IMR-90 (cell line): Measurements from ENCODE around the gene STAP1. TPM values are rescaled to one million over a fixed set of nuclear protein-coding genes. Genes with fewer than 3 reads are reported as not detected.

ENCODE experiments used
- ATAC-seq: fragments of 200-7000 bp; cut with Tn5 transposase; 2 replicates; pipeline ENCODE4 v1.9.1; 2020; ENCODE audit warnings: low read depth, mild to moderate bottlenecking, moderate library complexity
- BruUV-seq: library from RNA; stranded (reverse); fragments of 400-500 nt; replicated peaks from 2 replicates; lab custom pipeline; 2021; lab: Mats Ljungman, UMichigan
- CTCF ChIA-PET: fragments of 300-600 bp; formaldehyde crosslinking; extraction: SDS; loops from one replicate; lab custom pipeline; 2021; ENCODE audit warnings: antibody characterized with exemption; lab: Yijun Ruan, JAX
- POLR2A ChIA-PET: fragments of 300-600 bp; sonication (Branson Sonifier 250); formaldehyde crosslinking; loops from one replicate; lab custom pipeline; 2022; ENCODE audit warnings: antibody characterized with exemption; ENCODE audit not compliant: unreplicated experiment; lab: Charles Lee
- DNase-seq: peaks from one replicate; pipeline ENCODE4 v3.0.0; 2013
- H2AFZ ChIP-seq: replicated peaks from 2 replicates; pipeline ENCODE3; 2013; ENCODE audit warnings: low read length, mild to moderate bottlenecking; ENCODE audit not compliant: poor library complexity
- H2AK5ac ChIP-seq: 2 replicates; pipeline ENCODE4 v1.6.1; 2013; ENCODE audit warnings: low read depth, low read length, inconsistent platforms
- H2AK9ac ChIP-seq: replicated peaks from 2 replicates; pipeline ENCODE3; 2013; ENCODE audit warnings: mild to moderate bottlenecking, low read depth, low read length, moderate library complexity; ENCODE audit not compliant: poor library complexity
- H2BK120ac ChIP-seq: 2 replicates; pipeline ENCODE4 v1.6.1; 2013; ENCODE audit warnings: low read depth, low read length, inconsistent platforms
- H2BK15ac ChIP-seq: 3 replicates; pipeline ENCODE4 v1.6.1; 2013; ENCODE audit warnings: low read depth, low read length, inconsistent platforms
- H2BK20ac ChIP-seq: 2 replicates; pipeline ENCODE4 v1.6.1; 2013; ENCODE audit warnings: low read depth, mild to moderate bottlenecking, inconsistent platforms, low read length, moderate library complexity
- H2BK5ac ChIP-seq: 2 replicates; pipeline ENCODE4 v1.6.1; 2013; ENCODE audit warnings: mild to moderate bottlenecking, low read depth, low read length, inconsistent platforms; ENCODE audit not compliant: poor library complexity, severe bottlenecking
- H3K14ac ChIP-seq: replicated peaks from 2 replicates; pipeline ENCODE4 v1.6.1; 2013; ENCODE audit warnings: low read depth, low read length, inconsistent platforms
- H3K18ac ChIP-seq: 2 replicates; pipeline ENCODE4 v1.6.1; 2013; ENCODE audit warnings: low read depth, low read length, control low read depth
- H3K23ac ChIP-seq: 2 replicates; pipeline ENCODE4 v1.6.1; 2013; ENCODE audit warnings: low read depth, low read length, inconsistent platforms
- H3K27ac ChIP-seq: 2 replicates; pipeline ENCODE4 v1.5.1; 2013; ENCODE audit warnings: mild to moderate bottlenecking, control low read depth, low read length; ENCODE audit not compliant: insufficient read depth
- H3K27me3 ChIP-seq: 2 replicates; pipeline ENCODE4 v1.6.1; 2013; ENCODE audit warnings: low read length; ENCODE audit not compliant: control insufficient read depth, insufficient read depth
- H3K36me3 ChIP-seq: 2 replicates; pipeline ENCODE4 v1.6.1; 2013; ENCODE audit warnings: low read length, mixed read lengths; ENCODE audit not compliant: control insufficient read depth, insufficient read depth
- H3K4ac ChIP-seq: 2 replicates; pipeline ENCODE4 v1.6.1; 2013; ENCODE audit warnings: low read depth, low read length, inconsistent platforms
- H3K4me1 ChIP-seq: 2 replicates; pipeline ENCODE4 v1.6.1; 2013; ENCODE audit warnings: low read length, mixed read lengths; ENCODE audit not compliant: control insufficient read depth, insufficient read depth
- H3K4me2 ChIP-seq: 2 replicates; pipeline ENCODE4 v1.6.1; 2013; ENCODE audit warnings: low read depth, mild to moderate bottlenecking, control low read depth, low read length, moderate library complexity
- H3K4me3 ChIP-seq: 2 replicates; pipeline ENCODE4 v1.5.1; 2013; ENCODE audit warnings: low read depth, mild to moderate bottlenecking, control low read depth, low read length, moderate library complexity; ENCODE audit not compliant: insufficient read depth
- H3K56ac ChIP-seq: 2 replicates; pipeline ENCODE4 v1.6.1; 2013; ENCODE audit warnings: low read length, inconsistent platforms; ENCODE audit not compliant: insufficient read depth; ENCODE audit errors: extremely low read depth
- H3K79me1 ChIP-seq, 2 experiments: 2 replicates each; pipeline ENCODE4 v1.6.1; 2013; ENCODE audit warnings: low read length in 2 of 2, inconsistent platforms in 1 of 2, low read depth in 1 of 2
- H3K9ac ChIP-seq: 2 replicates; pipeline ENCODE4 v1.6.1; 2013; ENCODE audit warnings: low read depth, low read length, control low read depth
- H3K9me1 ChIP-seq: 2 replicates; pipeline ENCODE4 v1.6.1; 2013; ENCODE audit warnings: low read length, inconsistent platforms; ENCODE audit not compliant: insufficient read depth
- H3K9me3 ChIP-seq: 2 replicates; pipeline ENCODE4 v1.6.1; 2013; ENCODE audit warnings: low read length; ENCODE audit not compliant: control insufficient read depth, insufficient read depth
- H4K20me1 ChIP-seq: 2 replicates; pipeline ENCODE4 v1.6.1; 2013; ENCODE audit warnings: low read length, inconsistent platforms; ENCODE audit not compliant: insufficient read depth
- H4K5ac ChIP-seq: 2 replicates; pipeline ENCODE4 v1.6.1; 2013; ENCODE audit warnings: mild to moderate bottlenecking, low read depth, low read length, control low read depth
- H4K8ac ChIP-seq, 2 experiments: 2 replicates each; pipeline ENCODE4 v1.6.1; 2013; ENCODE audit warnings: low read depth in 2 of 2, low read length in 2 of 2, control low read depth in 1 of 2, inconsistent platforms in 1 of 2
- H4K91ac ChIP-seq: 2 replicates; pipeline ENCODE4 v1.6.1; 2013; ENCODE audit warnings: low read depth, low read length, inconsistent platforms; ENCODE audit not compliant: insufficient read depth
- CEBPB ChIP-seq: IDR thresholded peaks from 2 replicates; pipeline ENCODE4 v1.6.1; 2012; ENCODE audit warnings: low read depth, low read length, improper control_type of control experiment
- ELK1 ChIP-seq: fragments of 150-350 bp; IDR thresholded peaks from 2 replicates; pipeline ENCODE4 v1.6.1; 2016; ENCODE audit warnings: low read depth, mild to moderate bottlenecking, low read length, moderate library complexity, borderline replicate concordance
- MAFK ChIP-seq: IDR thresholded peaks from 2 replicates; pipeline ENCODE4 v1.6.1; 2012; ENCODE audit warnings: low read depth, low read length, improper control_type of control experiment
- NFE2L2 ChIP-seq: fragments of 150-350 bp; IDR thresholded peaks from 2 replicates; pipeline ENCODE4 v1.6.1; 2016; ENCODE audit warnings: low read depth, mild to moderate bottlenecking, low read length
- POLR2A ChIP-seq: IDR thresholded peaks from 2 replicates; pipeline ENCODE4 v1.6.1; 2012; ENCODE audit warnings: mild to moderate bottlenecking, low read depth, low read length
- RFX5 ChIP-seq: IDR thresholded peaks from 2 replicates; pipeline ENCODE4 v1.8.0; 2012; ENCODE audit warnings: low read depth, mild to moderate bottlenecking, low read length, moderate library complexity
- WGBS, 2 experiments: methylation state at CpG; one replicate each; pipeline versions ENCODE4 v1.1.5 to v1.1.7; 2013; ENCODE audit warnings: missing lambda C conversion rate in 2 of 2; ENCODE audit not compliant: insufficient read length in 1 of 2; ENCODE audit errors: extremely low coverage in 2 of 2; 5-methylcytosine and 5-hydroxymethylcytosine counted together
- dilution Hi-C: fragments of 300-500 bp; cut with HindIII; formaldehyde crosslinking; loops from one replicate; pipeline ENCODE4 v1.14.3; 2018; ENCODE audit warnings: low sequenced_read_pairs; ENCODE audit not compliant: unreplicated experiment
- in situ Hi-C: fragments of 300-500 bp; cut with MboI; formaldehyde crosslinking; loops from 3 replicates; pipeline ENCODE4 v1.14.3; 2019; ENCODE audit warnings: low sequenced_read_pairs, inconsistent platforms, mixed read lengths
- intact Hi-C: fragments of 100-400 bp; cut with micrococcal nuclease; formaldehyde crosslinking; loops from 2 replicates; pipeline ENCODE4 v1.10.0; 2022
- polyA plus RNA-seq, 3 experiments: library from polyadenylated mRNA; depleted of rRNA; stranded (reverse); fragments of >200 nt; gene quantifications; 2 replicates each; pipeline ENCODE4 v1.2.3, GENCODE V29; 2012; ENCODE audit warnings: low replicate concordance in 1 of 3
- total RNA-seq: library from RNA; depleted of rRNA; stranded (reverse); fragments of >200 nt; gene quantifications from 2 replicates; pipeline ENCODE4 v1.2.3, GENCODE V29; 2012

The STAP1 gene
- total and polyA plus RNA-seq, 2 of the 4 experiments (the other 2 are of a cell fraction), result not detected

GRCh38 chr4:67571975-67572374, 13.4 kb downstream of the STAP1 start:
- no peaks in the 10 kb centered on the region for H3K79me1 ChIP-seq
- no peak overlapping the region for H4K8ac ChIP-seq
- H3K14ac ChIP-seq, result no peak overlapping the region
- no peaks in the 10 kb centered on the region for H3K36me3 ChIP-seq
- H2BK5ac ChIP-seq, result no peak overlapping the region
- no peak overlapping the region for H3K56ac ChIP-seq
- H3K27me3 ChIP-seq, result no peaks in the 10 kb centered on the region
- H2BK15ac ChIP-seq, result no peak overlapping the region
- H3K4me2 ChIP-seq, result no peak overlapping the region
- dilution Hi-C loops (no loop called here), intact Hi-C loops (no loop called here), in situ Hi-C loops (no loop called here)
- no peaks in the 10 kb centered on the region for H3K4me1 ChIP-seq
- H2BK120ac ChIP-seq, result no peak overlapping the region
- H4K20me1 ChIP-seq, result no peaks in the 10 kb centered on the region
- no peak overlapping the region for H3K4ac ChIP-seq
- DNase-seq (no peak), ATAC-seq (no peak)
- no peak overlapping the region for H3K23ac ChIP-seq
- no CpG with 5 or more reads among the region's 1 CpG for WGBS, 2 experiments
- H2AK5ac ChIP-seq, result no peak overlapping the region
- H3K18ac ChIP-seq, result no peak overlapping the region
- no peak overlapping the region for H2BK20ac ChIP-seq
- no peaks in the 10 kb centered on the region for H3K9me1 ChIP-seq
- no peak overlapping the region for H3K4me3 ChIP-seq
- ChIA-PET POLR2A (no interaction called here), CTCF (no interaction called here)
- H3K27ac ChIP-seq, result no peak overlapping the region
- no peak overlapping the region for H2AFZ ChIP-seq
- H3K9ac ChIP-seq, result no peak overlapping the region
- H4K5ac ChIP-seq, result no peak overlapping the region
- H3K9me3 ChIP-seq, result no peaks in the 10 kb centered on the region
- H2AK9ac ChIP-seq, result no peak overlapping the region
- BruUV-seq, result no TSS peak
- TF ChIP-seq NFE2L2 (no peak), MAFK (no peak), CEBPB (no peak), ELK1 (no peak), RFX5 (no peak), POLR2A (no peak)
- no peak overlapping the region for H4K91ac ChIP-seq
